HUES48 (cell line): Measurements from ENCODE around the gene ASPG.

ENCODE experiments used
- H3K27ac ChIP-seq: one replicate; pipeline ENCODE4 v1.7.0; 2013; ENCODE audit warnings: low read depth, low read length, inconsistent platforms
- H3K27me3 ChIP-seq: 2 replicates; pipeline ENCODE4 v1.6.1; 2013; ENCODE audit warnings: mild to moderate bottlenecking, low read length; ENCODE audit not compliant: control insufficient read depth, insufficient read depth
- H3K36me3 ChIP-seq: 2 replicates; pipeline ENCODE4 v1.6.1; 2013; ENCODE audit warnings: low read length; ENCODE audit not compliant: control insufficient read depth, insufficient read depth
- H3K4me1 ChIP-seq: 2 replicates; pipeline ENCODE4 v1.6.1; 2013; ENCODE audit warnings: mild to moderate bottlenecking, low read length; ENCODE audit not compliant: control insufficient read depth, insufficient read depth
- H3K4me3 ChIP-seq: 2 replicates; pipeline ENCODE4 v1.5.1; 2013; ENCODE audit warnings: mild to moderate bottlenecking, low read depth, low read length
- H3K9ac ChIP-seq: 2 replicates; pipeline ENCODE4 v1.6.1; 2013; ENCODE audit warnings: mild to moderate bottlenecking, low read depth, low read length, moderate library complexity
- H3K9me3 ChIP-seq: 2 replicates; pipeline ENCODE4 v1.6.1; 2013; ENCODE audit warnings: low read length; ENCODE audit not compliant: control insufficient read depth, insufficient read depth

ASPG gene

DNA sequence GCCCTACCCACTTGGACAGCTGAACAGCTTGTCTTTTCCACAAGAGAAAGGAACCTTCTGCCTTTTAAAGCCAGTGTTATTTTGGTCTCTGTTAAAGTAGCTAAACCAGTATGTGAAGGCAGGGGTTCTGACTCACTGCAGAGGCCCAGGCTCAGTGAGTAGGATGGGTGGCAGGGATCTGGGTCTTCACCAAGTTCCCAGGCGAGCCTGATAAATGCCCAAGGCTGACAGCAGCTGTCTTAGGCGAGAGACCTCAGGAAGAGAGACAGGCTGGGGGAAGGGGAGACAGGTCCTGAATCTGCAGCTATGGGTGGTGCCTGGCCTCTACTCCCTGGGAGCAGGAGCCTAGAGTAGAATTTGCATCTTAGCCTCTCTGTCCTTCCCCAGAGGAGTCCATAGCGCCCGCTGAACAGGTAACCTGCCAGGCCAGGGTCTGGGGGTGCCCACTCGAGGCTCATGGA is 34.8 kb downstream of the ASPG start:
- Histone ChIP-seq H3K4me1 (no peaks in the 10 kb centered on the region; the same call in 1 of the 2 replicates), H3K27me3 (peaks cover 39% of the 10 kb centered on the region)

GRCh38 chr14:104121142-104121541 is 35.6 kb downstream of the ASPG start:
- H3K27me3 ChIP-seq, result peaks cover 34% of the 10 kb centered on the region
- H3K4me1 ChIP-seq, result no peaks in the 10 kb centered on the region; the same call in 1 of the 2 replicates
- H3K9me3 ChIP-seq, result peaks cover 7% of the 10 kb centered on the region; the same call in 1 of the 2 replicates

More for the DNA sequence above, 34.8 kb downstream of the ASPG start:
- H3K9ac ChIP-seq, result no peak overlapping the region
- H3K36me3 ChIP-seq, result no peaks in the 10 kb centered on the region
- no peak overlapping the region for H3K27ac ChIP-seq
- H3K4me3 ChIP-seq, result no peak overlapping the region
- H3K9me3 ChIP-seq, result peaks cover 7% of the 10 kb centered on the region; the same call in 1 of the 2 replicates

DNA sequence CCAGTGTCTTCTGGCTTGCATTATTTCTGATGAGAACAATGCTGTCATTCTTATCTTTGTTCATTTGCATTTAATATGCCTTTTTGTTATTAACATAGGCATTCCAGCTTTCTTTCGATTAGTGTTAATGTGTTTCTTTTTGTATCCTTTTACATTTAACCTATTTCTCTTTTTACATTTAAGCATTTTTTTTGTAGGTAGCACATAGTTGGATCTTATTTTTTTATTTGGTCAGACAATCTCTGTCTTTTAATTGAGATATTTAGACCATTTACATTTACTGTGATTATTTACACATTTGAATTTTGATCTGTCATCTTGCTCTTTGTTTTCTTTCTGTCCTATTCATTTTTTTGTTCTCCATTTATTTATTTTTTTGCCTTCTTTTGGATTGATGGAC is 38.4 kb downstream of the ASPG start:
- Histone ChIP-seq H3K9me3 (peaks cover 10% of the 10 kb centered on the region; the same call in 1 of the 2 replicates), H3K4me3 (no peak overlapping the region)

More at GRCh38 chr14:104121142-104121541, 35.6 kb downstream of the ASPG start:
- H3K27ac ChIP-seq, result no peak overlapping the region
- no peak overlapping the region for H3K4me3 ChIP-seq
- no peak overlapping the region for H3K9ac ChIP-seq
- no peaks in the 10 kb centered on the region for H3K36me3 ChIP-seq

GRCh38 chr14:104125011-104125410 is 39.5 kb downstream of the ASPG start:
- H3K4me1 ChIP-seq, result no peaks in the 10 kb centered on the region; the same call in 1 of the 2 replicates
- H3K36me3 ChIP-seq, result no peaks in the 10 kb centered on the region
- H3K4me3 ChIP-seq, result no peak overlapping the region
- no peak overlapping the region for H3K9ac ChIP-seq
- H3K9me3 ChIP-seq, result peaks cover 14% of the 10 kb centered on the region; the same call in 1 of the 2 replicates
- H3K27ac ChIP-seq, result no peak overlapping the region
- no peaks in the 10 kb centered on the region; the same call in 1 of the 2 replicates for H3K27me3 ChIP-seq

More for the DNA sequence above, 38.4 kb downstream of the ASPG start:
- Histone ChIP-seq H3K36me3 (no peaks in the 10 kb centered on the region), H3K27ac (no peak overlapping the region), H3K9ac (no peak overlapping the region), H3K27me3 (peaks cover 6% of the 10 kb centered on the region), H3K4me1 (no peaks in the 10 kb centered on the region; the same call in 1 of the 2 replicates)

GRCh38 chr14:104126753-104127152 is 41.3 kb downstream of the ASPG start:
- Histone ChIP-seq H3K27ac (no peak overlapping the region), H3K9ac (no peak overlapping the region), H3K4me1 (no peaks in the 10 kb centered on the region; the same call in 1 of the 2 replicates), H3K36me3 (no peaks in the 10 kb centered on the region), H3K4me3 (no peak overlapping the region), H3K9me3 (peaks cover 14% of the 10 kb centered on the region; the same call in 1 of the 2 replicates), H3K27me3 (no peaks in the 10 kb centered on the region)

- no peaks in the 10 kb centered on the region for H3K4me1 ChIP-seq
- no peaks in the 10 kb centered on the region for H3K27me3 ChIP-seq
- H3K27ac ChIP-seq, result no peak overlapping the region
- H3K36me3 ChIP-seq, result no peaks in the 10 kb centered on the region
- no peak overlapping the region for H3K9ac ChIP-seq
- H3K9me3 ChIP-seq, result peaks cover 13% of the 10 kb centered on the region; the same call in 1 of the 2 replicates
- H3K4me3 ChIP-seq, result no peak overlapping the region
Measured at GRCh38 chr14:104128981-104129380, 43.5 kb downstream of the ASPG start.

GRCh38 chr14:104129556-104129955 is 44.1 kb downstream of the ASPG start:
- Histone ChIP-seq H3K9me3 (peaks cover 11% of the 10 kb centered on the region; the same call in 1 of the 2 replicates), H3K4me3 (no peak overlapping the region), H3K27me3 (no peaks in the 10 kb centered on the region), H3K36me3 (no peaks in the 10 kb centered on the region), H3K9ac (no peak overlapping the region), H3K4me1 (no peaks in the 10 kb centered on the region), H3K27ac (no peak overlapping the region)

GRCh38 chr14:104130974-104131651 is 45.6 kb downstream of the ASPG start:
- H3K4me1 ChIP-seq, result no peaks in the 10 kb centered on the region
- peaks cover 14% of the 10 kb centered on the region for H3K27me3 ChIP-seq
- H3K4me3 ChIP-seq, result no peak overlapping the region
- H3K9me3 ChIP-seq, result 0 out of 2 replicates have a peak, but pooled peaks cover 7% of the 10 kb centered on the region
- no peak overlapping the region for H3K27ac ChIP-seq
- no peak overlapping the region for H3K9ac ChIP-seq
- no peaks in the 10 kb centered on the region for H3K36me3 ChIP-seq

DNA sequence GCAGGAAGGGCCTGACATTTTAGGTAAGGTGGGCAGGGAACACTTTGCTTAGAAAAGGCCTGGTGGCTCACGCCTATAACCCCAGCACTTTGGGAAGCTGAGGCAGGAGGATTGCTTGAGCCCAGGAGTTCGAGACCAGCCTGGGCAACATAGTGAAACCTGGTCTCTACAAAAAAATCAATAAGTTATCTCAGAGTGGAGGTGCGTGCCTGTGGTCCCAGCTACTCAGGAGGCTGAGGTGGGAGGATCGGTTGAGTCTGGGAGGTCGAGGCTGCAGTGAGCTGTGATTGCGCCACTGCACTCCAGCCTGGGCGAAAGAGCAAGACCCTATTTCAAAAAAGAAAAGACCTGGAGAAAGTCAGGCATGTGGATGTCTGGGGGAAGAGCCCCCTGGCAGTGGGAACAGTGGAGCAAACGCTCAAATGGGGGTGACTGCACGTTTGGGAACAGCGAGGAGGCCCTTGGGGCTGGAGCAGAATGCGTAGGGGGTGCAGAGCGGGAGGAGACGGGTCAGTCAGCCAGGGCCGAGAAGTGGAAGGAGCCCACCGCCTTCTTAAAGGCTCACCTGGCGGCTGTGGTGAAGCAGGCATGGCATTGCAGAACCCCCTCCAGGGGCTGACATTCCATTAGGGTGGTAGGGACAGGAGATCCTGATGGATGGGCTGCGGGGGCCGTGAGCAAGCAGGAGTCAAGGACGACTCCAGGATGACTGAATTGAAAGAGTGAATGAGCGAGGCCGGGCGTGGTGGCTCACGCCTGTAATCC is 46.6 kb downstream of the ASPG start:
- Histone ChIP-seq H3K36me3 (no peaks in the 10 kb centered on the region), H3K9me3 (0 out of 2 replicates have a peak, but pooled peaks cover 4% of the 10 kb centered on the region), H3K27me3 (peaks cover 23% of the 10 kb centered on the region), H3K27ac (no peak overlapping the region), H3K4me1 (peaks cover 7% of the 10 kb centered on the region; the same call in 1 of the 2 replicates), H3K9ac (no peak overlapping the region), H3K4me3 (no peak overlapping the region)

DNA sequence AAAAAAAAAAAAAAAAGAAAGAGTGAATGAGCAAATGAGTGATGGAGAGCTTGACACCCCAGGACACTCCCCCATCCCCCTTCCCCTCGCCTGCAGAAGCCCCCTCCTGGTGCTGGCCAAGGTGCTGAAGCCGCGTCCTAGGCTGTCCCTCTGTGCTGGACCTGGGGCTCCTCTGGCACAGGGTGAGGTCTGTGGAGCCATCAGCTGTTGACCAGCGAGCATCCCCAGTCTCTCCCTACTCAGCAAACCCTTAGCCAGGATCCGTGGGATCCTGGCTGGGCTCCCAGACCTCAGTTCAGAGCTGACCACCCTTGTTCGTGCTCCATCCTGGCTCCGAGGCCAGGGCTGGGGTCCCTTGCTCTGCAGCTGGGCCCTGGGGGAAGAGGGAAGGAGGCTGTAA is 47.5 kb downstream of the ASPG start:
- Histone ChIP-seq H3K36me3 (no peaks in the 10 kb centered on the region), H3K9ac (no peak overlapping the region), H3K27ac (no peak overlapping the region), H3K9me3 (0 out of 2 replicates have a peak, but pooled peaks cover 4% of the 10 kb centered on the region), H3K27me3 (peaks cover 30% of the 10 kb centered on the region), H3K4me3 (no peak overlapping the region), H3K4me1 (peaks cover 9% of the 10 kb centered on the region; the same call in 1 of the 2 replicates)
